Stimulated activated CD8-positive, alpha-beta memory T cell treated with anti-CD3 and anti-CD28 coated beads, Interleukin-12 subunit alpha, Interleukin-12 subunit beta, amount 100 ng/mL, for 24 hours (primary cell): ENCODE data around the gene DMAC2L.
"Not testable (repeated sequence)": the region's sequence is repeated elsewhere in the genome, so short reads cannot be mapped to it uniquely, and the experiment has no call there.

ENCODE experiments used
- DNase-seq: peaks from one replicate; pipeline ENCODE4 v3.0.0-alpha.2; 2020; ENCODE audit errors: extremely low read depth

Gene DMAC2L

GRCh38 chr14:50311972-50312733 lies at the start of gene DMAC2L, which contains the start of gene L2HGDH:
TSS of gene DMAC2L (plus strand) at chr14:50312324. CDS start at chr14:50321488, 9,164 bp downstream.
TSS of gene L2HGDH (minus strand) at chr14:50312229. CDS start at chr14:50312150, 79 bp downstream.
- peak; percentile 75 for DNase-seq

- no peak for DNase-seq
These were observed 49.3 kb upstream of the DMAC2L start for GRCh38 chr14:50262865-50263264.

- DNase-seq: no peak
These were observed 48.8 kb upstream of the DMAC2L start for GRCh38 chr14:50263321-50263720.

GRCh38 chr14:50265029-50265428 lies 47.1 kb upstream of the DMAC2L start:
- no peak for DNase-seq

GRCh38 chr14:50270932-50271331 lies 41.2 kb upstream of the DMAC2L start:
- no peak for DNase-seq

GRCh38 chr14:50272498-50272897 lies 39.6 kb upstream of the DMAC2L start:
- DNase-seq: no peak

- no peak for DNase-seq
These were observed 26.3 kb upstream of the DMAC2L start for GRCh38 chr14:50285861-50286260.

- no peak for DNase-seq
These were observed 24.0 kb upstream of the DMAC2L start for GRCh38 chr14:50288146-50288545.

GRCh38 chr14:50290306-50290705 lies 21.8 kb upstream of the DMAC2L start:
- DNase-seq: no peak

- no peak for DNase-seq
These were observed 12.5 kb upstream of the DMAC2L start for GRCh38 chr14:50299585-50299984.

- no peak for DNase-seq
These were observed 10.2 kb upstream of the DMAC2L start for GRCh38 chr14:50301914-50302313.

- DNase-seq: no peak
These were observed 8.2 kb upstream of the DMAC2L start for GRCh38 chr14:50303744-50304471.

- DNase-seq: no peak
These were observed 3.7 kb upstream of the DMAC2L start for GRCh38 chr14:50308363-50308915.

GRCh38 chr14:50310445-50310844 lies 1.7 kb upstream of the DMAC2L start:
- no peak for DNase-seq

GRCh38 chr14:50311337-50311971 lies 670 bp upstream of the DMAC2L start:
- DNase-seq: no peak

GRCh38 chr14:50312734-50313054 lies 570 bp downstream of the DMAC2L start:
- no peak for DNase-seq

GRCh38 chr14:50314098-50314497 lies 2.0 kb downstream of the DMAC2L start:
- DNase-seq: not testable (repeated sequence)

GRCh38 chr14:50318031-50318626 lies 6.0 kb downstream of the DMAC2L start:
- no peak for DNase-seq

GRCh38 chr14:50319293-50319692 lies 7.2 kb downstream of the DMAC2L start:
- DNase-seq: no peak

GRCh38 chr14:50319721-50320120 lies 7.6 kb downstream of the DMAC2L start:
- no peak for DNase-seq

GRCh38 chr14:50320283-50320682 lies 8.2 kb downstream of the DMAC2L start:
- no peak for DNase-seq
